ENCODE data around the gene MBIP.

DNA sequence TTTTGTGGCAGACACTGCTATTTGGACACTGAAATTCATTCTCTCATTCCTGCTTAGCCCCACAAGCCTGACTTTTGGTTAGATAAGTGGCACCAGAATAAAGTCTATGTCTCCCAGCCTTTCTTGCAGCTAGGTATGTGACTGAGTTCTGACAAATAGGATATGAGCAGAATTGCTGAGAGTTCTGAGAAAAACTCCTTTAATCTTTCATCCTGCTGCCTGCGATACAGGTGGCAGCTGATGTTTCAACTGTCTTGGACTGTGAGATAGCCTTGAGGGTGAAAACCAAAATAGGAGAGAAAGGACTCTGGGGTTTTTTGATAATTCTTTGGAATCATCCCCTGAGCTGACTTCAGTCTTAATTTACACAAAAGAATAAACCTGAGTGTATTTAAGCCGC is 55.8 kb downstream of the MBIP start:
- TF ChIP-seq TEAD4 (IDR thresholded peaks at IDR 0.05) (no peak), EP300 (IDR thresholded peaks at IDR 0.05; ENCODE audit: borderline replicate concordance) (no peak)

All from Ishikawa (cell line).